ENCODE measurements around the gene ACSS1. TPM values are rescaled to one million over a fixed set of nuclear protein-coding genes. Genes with fewer than 3 reads are reported as not detected.

Gene ACSS1
- total RNA-seq, 2 experiments from 2014 or later: 15.2 to 16.2 TPM

GRCh38 chr20:25038591-25039015 lies 19.3 kb downstream of the ACSS1 start:
- Mint-ChIP-seq H3K4me1 (ENCODE audit: low read depth) (peaks cover 51% of the 10 kb centered on the region), H3K9me3 (no peaks in the 10 kb centered on the region), H3K27ac (no peak overlapping the region), H3K27me3 (no peaks in the 10 kb centered on the region), H3K4me3 (no peak overlapping the region), H3K36me3 (no peaks in the 10 kb centered on the region)
- no peak for DNase-seq
- POLR2A ChIA-PET: no interaction called here
- intact Hi-C loops (cut with micrococcal nuclease): no loop called here
- CTCF ChIA-PET: interaction anchor here (1.0 kb wide), 1 partner anchor 161 kb away, joined by 3 read pairs; no protein-coding TSS in a partner anchor

GRCh38 chr20:25038103-25038410 lies 19.9 kb downstream of the ACSS1 start:
- intact Hi-C loops (cut with micrococcal nuclease): no loop called here
- POLR2A ChIA-PET: no interaction called here
- Mint-ChIP-seq H3K4me3 (no peak overlapping the region), H3K36me3 (no peaks in the 10 kb centered on the region), H3K27ac (peak overlapping the region; percentile 8), H3K4me1 (ENCODE audit: low read depth) (peaks cover 50% of the 10 kb centered on the region), H3K27me3 (no peaks in the 10 kb centered on the region), H3K9me3 (no peaks in the 10 kb centered on the region)
- CTCF ChIA-PET: no interaction called here
- DNase-seq: no peak

DNA sequence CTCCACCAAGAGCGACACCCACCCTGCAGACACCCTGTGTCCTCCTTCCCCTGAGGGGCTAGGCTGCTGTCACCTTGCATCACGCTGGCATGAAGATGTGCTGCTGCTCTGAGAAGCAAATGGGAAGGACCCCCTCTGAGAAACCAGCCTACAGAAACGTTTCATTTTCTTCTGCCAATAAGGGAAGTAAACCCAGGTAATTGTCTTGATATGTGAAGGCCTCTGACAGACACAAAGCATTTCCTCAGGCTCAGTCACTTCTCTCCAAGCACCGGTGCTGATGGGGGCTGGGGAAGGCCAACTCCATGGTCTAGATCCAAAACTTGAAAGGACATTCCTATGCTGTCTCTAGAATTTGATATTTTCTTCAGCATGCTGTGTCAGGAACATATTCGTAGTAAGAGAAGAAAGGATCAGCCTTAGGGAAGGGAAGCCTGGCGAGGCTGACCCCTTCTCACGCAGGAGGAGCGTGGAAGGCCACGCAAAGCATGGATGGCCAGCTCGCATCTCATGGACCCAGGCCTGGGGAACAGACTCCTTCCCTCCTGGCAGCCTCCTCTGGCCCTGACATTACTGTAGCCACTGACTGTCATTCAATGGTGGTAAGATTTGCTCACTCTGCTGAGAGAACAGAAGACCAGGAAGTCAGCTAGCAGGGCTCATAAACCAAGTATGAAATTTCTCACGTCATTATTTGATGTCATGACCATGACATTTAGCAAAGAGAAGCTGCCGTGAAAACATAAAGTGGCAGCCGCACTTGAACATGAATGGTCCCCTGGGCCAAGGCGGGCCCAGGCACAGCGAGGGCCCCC lies 20.4 kb downstream of the ACSS1 start:
- Mint-ChIP-seq H3K27me3 (no peaks in the 10 kb centered on the region), H3K4me1 (ENCODE audit: low read depth) (peaks cover 44% of the 10 kb centered on the region), H3K27ac (peak overlapping the region; percentile 8), H3K4me3 (no peak overlapping the region), H3K9me3 (no peaks in the 10 kb centered on the region), H3K36me3 (no peaks in the 10 kb centered on the region)
- DNase-seq: no peak
- ChIA-PET POLR2A (no interaction called here), CTCF (interaction anchor here (1.2 to 1.3 kb wide), 2 partner anchors 141 to 361 kb away, joined by 4 to 6 read pairs; no protein-coding TSS in a partner anchor)
- intact Hi-C loops (cut with micrococcal nuclease): no loop called here

GRCh38 chr20:25036331-25036936 lies 21.5 kb downstream of the ACSS1 start:
- Mint-ChIP-seq H3K27ac (no peak overlapping the region), H3K9me3 (no peaks in the 10 kb centered on the region), H3K4me3 (peak overlapping the region; percentile 11), H3K4me1 (ENCODE audit: low read depth) (peaks cover 34% of the 10 kb centered on the region), H3K36me3 (no peaks in the 10 kb centered on the region), H3K27me3 (no peaks in the 10 kb centered on the region)
- ChIA-PET CTCF (interaction anchor here (0.7 to 1.3 kb wide), 3 partner anchors 29 to 362 kb away, joined by 3 to 6 read pairs (median 4); no protein-coding TSS in a partner anchor), POLR2A (interaction anchor here (1.1 kb wide), 1 partner anchor 23 kb away, joined by 3 read pairs; no protein-coding TSS in a partner anchor)
- DNase-seq: no peak
- intact Hi-C loops (cut with micrococcal nuclease): no loop called here

DNA sequence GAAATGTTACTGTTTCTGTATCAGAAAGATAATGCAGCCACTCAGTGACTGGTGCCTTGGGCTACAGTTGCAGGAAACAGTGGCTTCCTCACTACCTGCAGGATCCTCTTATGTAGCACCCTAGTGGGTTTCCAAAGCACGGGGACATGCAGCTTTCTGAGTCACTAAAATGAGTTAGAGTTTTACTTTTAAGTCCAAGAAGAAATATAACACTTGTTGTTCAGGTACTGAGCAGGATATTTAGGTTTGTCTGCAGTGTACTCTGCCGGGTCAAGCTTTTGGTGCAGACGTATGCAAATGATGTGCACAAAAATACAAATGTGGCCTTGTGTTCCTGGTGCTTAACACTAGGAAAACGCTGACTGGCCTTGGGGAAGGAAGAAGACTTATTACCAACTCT lies 22.0 kb downstream of the ACSS1 start:
- Mint-ChIP-seq H3K4me3 (peak overlapping the region; percentile 11), H3K9me3 (no peaks in the 10 kb centered on the region), H3K36me3 (no peaks in the 10 kb centered on the region), H3K4me1 (ENCODE audit: low read depth) (peaks cover 31% of the 10 kb centered on the region), H3K27me3 (no peaks in the 10 kb centered on the region), H3K27ac (peak overlapping the region; percentile 4)
- POLR2A ChIA-PET: interaction anchor here (1.1 kb wide), 1 partner anchor 23 kb away, joined by 3 read pairs; no protein-coding TSS in a partner anchor
- peak; percentile 35 for DNase-seq
- CTCF ChIA-PET: interaction anchor here (0.6 to 1.3 kb wide), 2 partner anchors 42 to 363 kb away, joined by 3 to 6 read pairs; no protein-coding TSS in a partner anchor
- intact Hi-C loops (cut with micrococcal nuclease): no loop called here

DNA sequence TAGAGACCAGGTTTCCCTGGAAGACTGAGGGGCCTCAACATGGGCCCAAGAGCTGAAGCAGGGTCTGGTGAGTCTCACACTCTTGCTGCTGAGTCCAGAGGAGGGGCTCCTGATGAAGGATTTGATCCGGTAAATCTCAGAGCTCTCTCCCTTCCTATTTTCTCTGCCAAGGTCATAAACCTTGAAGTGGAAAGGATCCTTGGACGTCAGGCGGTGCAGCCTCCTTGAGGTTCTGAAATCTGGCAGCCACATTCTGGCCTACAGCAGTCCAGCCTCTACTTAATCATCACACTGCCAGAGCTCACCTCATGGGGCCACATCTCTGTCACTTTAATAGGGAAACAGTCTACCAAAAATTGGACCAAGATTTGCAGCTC lies 24.0 kb downstream of the ACSS1 start:
- no peaks in the 10 kb centered on the region for H3K9me3 Mint-ChIP-seq
- POLR2A ChIA-PET: no interaction called here
- peaks cover 31% of the 10 kb centered on the region for H3K4me1 Mint-ChIP-seq (ENCODE audit: low read depth)
- H3K4me3 Mint-ChIP-seq: no peak overlapping the region
- H3K27ac Mint-ChIP-seq: no peak overlapping the region
- intact Hi-C loops (cut with micrococcal nuclease): no loop called here
- peaks cover 2% of the 10 kb centered on the region for H3K36me3 Mint-ChIP-seq
- H3K27me3 Mint-ChIP-seq: no peaks in the 10 kb centered on the region
- CTCF ChIA-PET: interaction anchor here (0.6 to 3.5 kb wide), 5 partner anchors 9 to 38 kb away, joined by 3 to 10 read pairs (median 5); no protein-coding TSS in a partner anchor
- no peak for DNase-seq

- CTCF ChIA-PET: interaction anchor here (0.6 to 3.5 kb wide), 4 partner anchors 30 to 39 kb away, joined by 4 to 10 read pairs (median 5); no protein-coding TSS in a partner anchor
- Mint-ChIP-seq H3K4me3 (no peak overlapping the region), H3K27ac (no peak overlapping the region), H3K9me3 (no peaks in the 10 kb centered on the region), H3K36me3 (peaks cover 2% of the 10 kb centered on the region), H3K27me3 (no peaks in the 10 kb centered on the region), H3K4me1 (ENCODE audit: low read depth) (peaks cover 30% of the 10 kb centered on the region)
- intact Hi-C loops (cut with micrococcal nuclease): no loop called here
- no peak for DNase-seq
- POLR2A ChIA-PET: interaction anchor here (1.3 kb wide), 1 partner anchor 214 kb away, joined by 4 read pairs; the partner anchor contains the start of gene PYGB
These were observed 24.5 kb downstream of the ACSS1 start for GRCh38 chr20:25033265-25033923.

GRCh38 chr20:25032478-25033264 lies 25.3 kb downstream of the ACSS1 start:
- H3K4me1 Mint-ChIP-seq (ENCODE audit: low read depth): peaks cover 24% of the 10 kb centered on the region
- H3K9me3 Mint-ChIP-seq: no peaks in the 10 kb centered on the region
- no peak overlapping the region for H3K4me3 Mint-ChIP-seq
- no peak overlapping the region for H3K27ac Mint-ChIP-seq
- intact Hi-C loops (cut with micrococcal nuclease): no loop called here
- H3K27me3 Mint-ChIP-seq: no peaks in the 10 kb centered on the region
- H3K36me3 Mint-ChIP-seq: peaks cover 4% of the 10 kb centered on the region
- DNase-seq: no peak
- ChIA-PET CTCF (interaction anchor here (1.3 to 3.5 kb wide), 3 partner anchors 33 to 39 kb away, joined by 4 to 10 read pairs (median 5); no protein-coding TSS in a partner anchor), POLR2A (interaction anchor here (0.5 to 1.3 kb wide), 2 partner anchors 215 to 352 kb away, joined by 3 to 4 read pairs; partner anchors contain the start of gene PYGB)

GRCh38 chr20:25032065-25032477 lies 25.9 kb downstream of the ACSS1 start:
- POLR2A ChIA-PET: interaction anchor here (0.5 kb wide), 1 partner anchor 352 kb away, joined by 3 read pairs; no protein-coding TSS in a partner anchor
- DNase-seq: no peak
- Mint-ChIP-seq H3K27me3 (no peaks in the 10 kb centered on the region), H3K4me1 (ENCODE audit: low read depth) (peaks cover 18% of the 10 kb centered on the region), H3K36me3 (peaks cover 4% of the 10 kb centered on the region), H3K4me3 (no peak overlapping the region), H3K27ac (no peak overlapping the region), H3K9me3 (no peaks in the 10 kb centered on the region)
- CTCF ChIA-PET: interaction anchor here (1.8 to 3.5 kb wide), 2 partner anchors 33 to 36 kb away, joined by 5 to 10 read pairs; no protein-coding TSS in a partner anchor
- intact Hi-C loops (cut with micrococcal nuclease): no loop called here

GRCh38 chr20:25031241-25031640 lies 26.7 kb downstream of the ACSS1 start:
- Mint-ChIP-seq H3K4me1 (ENCODE audit: low read depth) (peaks cover 9% of the 10 kb centered on the region), H3K4me3 (no peak overlapping the region), H3K36me3 (peaks cover 4% of the 10 kb centered on the region), H3K27me3 (no peaks in the 10 kb centered on the region), H3K9me3 (no peaks in the 10 kb centered on the region), H3K27ac (no peak overlapping the region)
- CTCF ChIA-PET: interaction anchor here (3.5 kb wide), 1 partner anchor 34 kb away, joined by 10 read pairs; no protein-coding TSS in a partner anchor
- intact Hi-C loops (cut with micrococcal nuclease): no loop called here
- POLR2A ChIA-PET: no interaction called here
- no peak for DNase-seq

- no peak overlapping the region for H3K4me3 Mint-ChIP-seq
- H3K27ac Mint-ChIP-seq: no peak overlapping the region
- H3K9me3 Mint-ChIP-seq: no peaks in the 10 kb centered on the region
- CTCF ChIA-PET: interaction anchor here (3.5 kb wide), 1 partner anchor 35 kb away, joined by 10 read pairs; no protein-coding TSS in a partner anchor
- no peaks in the 10 kb centered on the region for H3K27me3 Mint-ChIP-seq
- intact Hi-C loops (cut with micrococcal nuclease): no loop called here
- DNase-seq: no peak
- peaks cover 4% of the 10 kb centered on the region for H3K4me1 Mint-ChIP-seq (ENCODE audit: low read depth)
- H3K36me3 Mint-ChIP-seq: peaks cover 4% of the 10 kb centered on the region
- POLR2A ChIA-PET: no interaction called here
These were observed 27.2 kb downstream of the ACSS1 start for GRCh38 chr20:25030649-25031207.
